ENCODE measurements around the gene ODAPH.
"Not testable (repeated sequence)": the region's sequence is repeated elsewhere in the genome, so short reads cannot be mapped to it uniquely, and the experiment has no call there.

The ODAPH gene

DNA sequence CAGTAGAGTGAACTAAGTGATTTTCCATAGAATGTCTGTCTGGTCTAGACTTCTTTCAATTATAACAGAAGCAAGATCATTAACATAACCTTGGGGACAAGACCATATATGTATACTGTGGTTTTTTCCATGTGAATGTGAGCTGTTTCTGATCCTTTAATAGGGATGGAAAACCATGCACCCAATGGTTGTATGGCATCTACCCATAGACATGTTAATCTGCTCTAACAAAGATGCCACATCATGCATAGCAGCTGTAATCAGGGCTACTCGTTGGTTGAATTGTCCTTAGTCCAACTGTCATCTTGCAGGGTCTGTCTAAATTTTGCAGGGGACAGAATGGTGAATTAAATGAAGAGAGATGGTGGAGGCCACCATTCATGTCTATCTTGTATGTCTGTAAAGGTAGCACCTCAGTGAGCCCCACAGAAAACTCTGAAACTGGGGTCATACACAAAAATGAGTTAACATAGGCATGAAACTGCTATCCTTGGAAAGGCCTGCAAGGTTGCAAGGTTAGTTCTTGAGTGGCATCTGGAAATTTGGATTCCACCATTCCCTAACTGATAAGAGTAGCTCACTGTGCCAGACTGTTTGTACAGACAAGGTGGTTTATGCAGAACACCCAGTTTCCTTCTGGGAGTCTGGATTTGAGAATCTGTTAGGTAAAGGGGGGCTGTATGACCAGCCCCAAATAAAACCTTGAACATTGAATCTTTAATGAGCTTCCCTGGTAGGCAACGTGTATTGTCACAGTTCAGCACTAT is 25.1 kb upstream of the ODAPH start:
- DNase-seq (ENCODE audit: low spot score): no peak
- H3K36me3 Mint-ChIP-seq (ENCODE audit: low read depth): peaks cover 46% of the 10 kb centered on the region

DNA sequence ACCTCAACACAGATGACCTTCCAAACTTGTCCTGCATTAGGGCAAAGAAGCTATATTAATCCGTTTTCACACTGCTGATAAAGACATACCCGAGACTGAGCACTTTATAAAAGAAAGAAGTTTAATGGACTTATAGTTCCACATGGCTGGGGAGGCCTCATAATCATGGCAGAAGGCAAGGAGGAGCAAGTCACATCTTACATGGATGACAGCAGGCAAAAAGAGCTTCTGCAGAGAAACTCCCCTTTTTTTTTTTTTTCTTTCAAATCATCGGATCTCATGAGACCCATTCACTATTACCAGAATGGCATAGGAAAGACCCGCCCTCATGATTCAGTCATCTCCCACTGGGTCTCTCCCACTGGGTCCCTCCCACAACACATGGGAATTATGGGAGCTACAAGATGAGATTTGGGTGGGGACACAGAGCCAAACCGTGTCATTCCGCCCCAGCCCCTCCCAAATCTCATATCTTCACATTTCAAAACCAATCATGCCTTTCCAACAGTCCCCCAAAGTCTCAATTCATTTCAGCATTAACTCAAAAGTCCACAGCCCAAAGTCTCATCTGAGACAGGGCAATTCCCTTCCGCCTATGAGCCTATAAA is 24.2 kb upstream of the ODAPH start:
- H3K9me3 Mint-ChIP-seq; H3K4me1 Mint-ChIP-seq (ENCODE audit: low read depth); H3K27ac Mint-ChIP-seq; H3K27me3 Mint-ChIP-seq (ENCODE audit: low read depth); H3K4me3 Mint-ChIP-seq; DNase-seq (ENCODE audit: low spot score): not testable (repeated sequence)
- peaks cover 42% of the 10 kb centered on the region for H3K36me3 Mint-ChIP-seq (ENCODE audit: low read depth)

More for the DNA sequence above, 25.1 kb upstream of the ODAPH start:
- peaks cover 8% of the 10 kb centered on the region for H3K9me3 Mint-ChIP-seq
- no peaks in the 10 kb centered on the region for H3K4me1 Mint-ChIP-seq (ENCODE audit: low read depth)
- no peaks in the 10 kb centered on the region for H3K27me3 Mint-ChIP-seq (ENCODE audit: low read depth)
- H3K4me3 Mint-ChIP-seq: no peak overlapping the region
- H3K27ac Mint-ChIP-seq: no peak overlapping the region

DNA sequence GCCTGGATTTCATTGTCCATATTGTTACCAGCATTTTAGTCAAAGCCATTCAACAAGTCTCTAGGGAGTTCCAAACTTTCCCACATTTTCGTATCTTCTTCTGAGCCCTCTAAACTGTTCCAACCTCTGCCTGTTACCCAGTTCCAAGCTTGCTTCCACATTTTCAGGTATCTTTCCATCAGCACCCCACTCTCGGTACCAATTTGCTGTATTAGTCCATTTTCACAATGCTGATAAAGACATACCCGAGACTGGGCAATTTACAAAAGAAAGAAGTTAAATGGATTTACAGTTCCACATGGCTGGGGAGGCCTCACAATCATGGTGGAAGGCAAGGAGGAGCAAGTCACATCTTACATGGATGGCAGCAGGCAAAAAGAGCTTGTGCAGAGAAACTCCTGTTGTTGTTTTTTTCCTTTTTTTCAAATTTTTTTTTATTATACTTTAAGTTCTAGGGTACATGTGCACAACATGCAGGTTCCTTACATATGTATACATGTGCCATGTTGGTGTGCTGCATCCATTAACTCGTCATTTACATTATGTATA is 22.5 kb upstream of the ODAPH start:
- H3K9me3 Mint-ChIP-seq; DNase-seq (ENCODE audit: low spot score); H3K27ac Mint-ChIP-seq; H3K4me1 Mint-ChIP-seq (ENCODE audit: low read depth); H3K27me3 Mint-ChIP-seq (ENCODE audit: low read depth); H3K4me3 Mint-ChIP-seq: not testable (repeated sequence)
- H3K36me3 Mint-ChIP-seq (ENCODE audit: low read depth): peaks cover 34% of the 10 kb centered on the region

DNA sequence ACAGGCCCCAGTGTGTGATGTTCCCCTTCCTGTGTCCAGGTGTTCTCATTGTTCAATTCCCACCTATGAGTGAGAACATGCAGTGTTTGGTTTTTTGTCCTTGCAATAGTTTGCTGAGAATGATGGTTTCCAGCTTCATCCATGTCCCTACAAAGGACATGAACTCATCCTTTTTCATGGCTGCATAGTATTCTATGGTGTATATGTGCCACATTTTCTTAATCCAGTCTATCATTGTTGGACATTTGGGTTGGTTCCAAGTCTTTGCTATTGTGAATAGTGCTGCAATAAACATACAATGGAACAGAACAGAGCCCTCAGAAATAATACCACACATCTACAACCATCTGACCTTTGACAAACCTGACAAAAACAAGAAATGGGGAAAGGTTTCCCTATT is 21.9 kb upstream of the ODAPH start:
- H3K4me3 Mint-ChIP-seq; H3K9me3 Mint-ChIP-seq; H3K27ac Mint-ChIP-seq; DNase-seq (ENCODE audit: low spot score); H3K4me1 Mint-ChIP-seq (ENCODE audit: low read depth); H3K27me3 Mint-ChIP-seq (ENCODE audit: low read depth): not testable (repeated sequence)
- peaks cover 33% of the 10 kb centered on the region for H3K36me3 Mint-ChIP-seq (ENCODE audit: low read depth)

DNA sequence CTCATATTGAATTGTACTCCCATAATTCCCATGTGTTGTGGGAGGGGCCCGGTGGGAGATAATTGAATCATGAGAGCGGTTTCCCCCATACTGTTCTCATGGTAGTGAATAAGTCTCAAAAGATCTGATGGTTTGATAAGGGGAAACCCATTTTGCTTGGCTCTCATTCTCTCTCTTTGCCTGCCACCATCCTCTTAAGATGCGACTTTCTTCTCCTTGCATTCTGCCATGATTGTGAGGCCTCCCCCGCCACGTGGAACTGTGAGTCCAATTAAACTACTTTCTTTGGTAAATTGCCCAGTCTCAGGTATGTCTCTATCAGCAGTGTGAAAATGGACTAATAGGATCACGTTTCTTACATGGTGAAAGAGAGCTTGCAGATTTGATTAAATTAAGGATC is 18.6 kb upstream of the ODAPH start:
- not testable (repeated sequence) for H3K27ac Mint-ChIP-seq, H3K4me3 Mint-ChIP-seq
- H3K36me3 Mint-ChIP-seq (ENCODE audit: low read depth): peaks cover 13% of the 10 kb centered on the region

DNA sequence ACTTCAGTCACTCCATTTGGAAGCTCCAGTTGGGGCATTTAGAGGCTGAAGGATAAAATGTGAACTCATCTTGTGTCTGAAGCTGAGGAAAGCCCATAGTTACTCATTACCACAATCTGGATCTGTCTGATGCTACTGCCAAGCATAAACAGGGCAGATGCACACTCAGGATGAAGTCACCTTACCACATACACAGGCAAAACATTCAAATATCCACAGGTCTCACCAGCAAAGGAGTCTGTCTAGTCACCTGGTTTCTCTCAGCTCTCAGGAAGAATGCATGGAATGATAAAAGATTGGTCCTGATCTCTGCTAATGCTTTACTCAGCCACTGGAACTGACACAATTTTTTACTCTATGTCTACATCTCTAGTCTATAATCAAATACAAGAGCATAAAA is 13.0 kb upstream of the ODAPH start:
- Mint-ChIP-seq H3K9me3 (no peaks in the 10 kb centered on the region), H3K4me1 (ENCODE audit: low read depth) (no peaks in the 10 kb centered on the region), H3K36me3 (ENCODE audit: low read depth) (no peaks in the 10 kb centered on the region), H3K27me3 (ENCODE audit: low read depth) (no peaks in the 10 kb centered on the region), H3K4me3 (no peak overlapping the region), H3K27ac (no peak overlapping the region)
- DNase-seq (ENCODE audit: low spot score): no peak

More for the DNA sequence above, 18.6 kb upstream of the ODAPH start:
- H3K4me1 Mint-ChIP-seq (ENCODE audit: low read depth); H3K27me3 Mint-ChIP-seq (ENCODE audit: low read depth); H3K9me3 Mint-ChIP-seq; DNase-seq (ENCODE audit: low spot score): not testable (repeated sequence)

DNA sequence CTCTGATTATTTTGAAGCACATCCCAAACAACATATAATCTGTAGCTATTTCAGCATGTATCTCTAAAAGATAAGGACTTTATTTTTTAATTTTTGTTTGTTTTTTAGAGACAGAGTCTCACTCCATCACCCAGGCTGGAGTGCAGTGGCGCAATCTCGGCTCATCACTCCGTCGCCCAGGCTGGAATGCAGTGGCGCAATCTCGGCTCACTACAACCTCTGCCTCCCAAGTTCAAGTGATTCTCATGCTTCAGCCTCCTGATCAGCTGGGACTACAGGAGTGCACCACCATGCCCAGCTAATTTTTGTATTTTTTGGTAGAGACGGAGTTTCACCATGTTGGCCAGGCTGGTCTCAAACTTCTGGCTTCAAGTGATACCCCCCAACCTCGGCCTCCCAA is 11.6 kb upstream of the ODAPH start:
- H3K9me3 Mint-ChIP-seq; DNase-seq (ENCODE audit: low spot score); H3K4me1 Mint-ChIP-seq (ENCODE audit: low read depth); H3K27ac Mint-ChIP-seq; H3K4me3 Mint-ChIP-seq; H3K36me3 Mint-ChIP-seq (ENCODE audit: low read depth); H3K27me3 Mint-ChIP-seq (ENCODE audit: low read depth): not testable (repeated sequence)

DNA sequence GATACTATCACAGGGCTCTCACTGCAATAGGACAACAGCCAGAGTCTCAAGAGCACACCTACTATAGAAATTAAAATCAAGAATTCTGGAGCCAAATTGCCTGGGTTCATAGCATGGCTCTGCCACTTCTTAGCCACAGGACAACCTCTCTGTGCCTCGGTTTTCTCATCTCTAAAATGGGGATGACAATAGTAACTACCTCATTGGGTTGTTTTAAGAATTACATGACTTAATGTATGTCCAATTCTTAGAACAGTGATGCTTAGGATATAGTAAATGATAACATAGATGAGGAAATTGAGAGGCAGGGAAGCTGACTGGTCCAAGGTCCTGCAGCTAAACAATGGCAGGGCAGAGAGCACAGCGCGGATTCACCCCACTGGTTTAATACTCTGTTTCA is 11.0 kb upstream of the ODAPH start:
- Mint-ChIP-seq H3K36me3 (ENCODE audit: low read depth) (no peaks in the 10 kb centered on the region), H3K4me1 (ENCODE audit: low read depth) (peaks cover 2% of the 10 kb centered on the region), H3K27me3 (ENCODE audit: low read depth) (no peaks in the 10 kb centered on the region), H3K27ac (no peak overlapping the region), H3K4me3 (no peak overlapping the region), H3K9me3 (no peaks in the 10 kb centered on the region)
- DNase-seq (ENCODE audit: low spot score): no peak

DNA sequence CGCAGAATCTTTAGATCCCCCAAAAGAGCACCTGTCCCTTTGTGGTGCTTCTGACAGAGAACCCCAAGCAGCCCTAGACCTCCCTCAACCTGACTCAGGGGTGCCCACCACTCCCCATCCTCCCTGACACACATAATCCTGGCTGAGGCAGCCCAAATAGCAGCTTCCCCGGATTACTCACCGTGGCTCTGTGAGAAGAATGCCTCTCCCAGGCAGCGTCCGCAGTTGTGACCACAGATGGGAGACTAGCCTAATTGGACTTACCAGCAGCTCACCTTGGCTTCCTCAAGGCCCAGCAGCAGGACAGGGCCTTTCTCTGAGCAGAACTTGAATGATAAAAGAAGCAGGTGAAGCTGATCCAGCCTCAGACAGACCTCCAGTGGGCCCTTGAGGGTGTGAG is 10.3 kb upstream of the ODAPH start:
- no peak overlapping the region for H3K4me3 Mint-ChIP-seq
- H3K27ac Mint-ChIP-seq: no peak overlapping the region
- H3K27me3 Mint-ChIP-seq (ENCODE audit: low read depth): no peaks in the 10 kb centered on the region
- peaks cover 2% of the 10 kb centered on the region for H3K4me1 Mint-ChIP-seq (ENCODE audit: low read depth)
- H3K36me3 Mint-ChIP-seq (ENCODE audit: low read depth): no peaks in the 10 kb centered on the region
- no peaks in the 10 kb centered on the region for H3K9me3 Mint-ChIP-seq
- DNase-seq (ENCODE audit: low spot score): no peak

DNA sequence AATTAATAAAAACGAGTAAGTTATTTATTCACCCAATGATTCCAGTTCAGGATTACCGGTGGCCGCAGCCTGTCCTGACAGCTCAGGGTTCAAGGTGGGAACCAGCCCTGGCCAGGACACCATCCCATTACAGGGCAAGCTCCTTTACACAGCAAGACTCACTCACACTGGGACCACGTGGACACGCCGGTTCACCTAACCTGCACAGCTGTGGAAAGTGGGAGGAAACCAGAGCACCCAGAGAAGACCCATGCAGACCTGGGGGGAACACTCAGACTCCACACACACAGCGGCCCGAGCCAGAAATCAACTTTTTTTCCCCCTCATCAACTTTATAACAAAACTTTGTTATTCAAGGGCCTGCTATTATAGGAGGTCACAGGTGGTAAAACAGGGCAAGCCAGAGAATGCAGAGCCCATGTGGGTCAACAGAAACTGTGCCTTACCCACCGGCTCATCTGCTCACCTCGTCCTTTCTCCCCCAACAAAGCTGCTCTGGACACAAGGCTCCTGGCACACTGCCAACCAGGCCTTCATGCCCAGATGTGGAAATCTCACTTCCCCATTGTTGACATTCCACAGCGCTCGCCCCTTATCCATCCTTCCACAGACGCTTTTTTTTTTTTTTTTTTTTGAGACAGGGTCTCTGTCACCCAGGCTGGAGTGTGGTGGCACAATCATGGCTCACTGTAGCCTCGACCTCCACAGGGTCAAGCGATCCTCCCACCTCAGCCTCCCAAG is 8.0 kb upstream of the ODAPH start:
- Mint-ChIP-seq H3K4me1 (ENCODE audit: low read depth) (peaks cover 2% of the 10 kb centered on the region), H3K9me3 (no peaks in the 10 kb centered on the region), H3K36me3 (ENCODE audit: low read depth) (no peaks in the 10 kb centered on the region), H3K27ac (no peak overlapping the region), H3K4me3 (no peak overlapping the region), H3K27me3 (ENCODE audit: low read depth) (no peaks in the 10 kb centered on the region)
- DNase-seq (ENCODE audit: low spot score): no peak

DNA sequence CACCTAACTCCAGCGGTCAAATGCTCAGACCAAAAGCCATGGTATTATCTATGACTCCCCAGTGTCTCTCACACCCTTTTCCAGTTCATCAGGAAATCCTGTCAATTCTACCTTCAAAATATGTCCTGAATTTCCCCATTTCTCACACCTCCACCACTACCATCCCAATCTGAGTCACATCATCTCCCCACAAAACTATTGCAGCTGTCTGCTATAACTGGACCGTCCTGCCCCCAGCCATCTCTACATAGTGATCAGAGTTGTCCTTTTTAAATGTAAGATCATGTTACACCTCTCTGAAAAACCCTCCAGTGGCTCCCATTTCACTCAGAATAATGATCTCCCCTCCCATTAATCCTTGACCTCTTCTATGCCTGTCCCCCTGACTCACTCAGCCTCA is 6.8 kb upstream of the ODAPH start:
- Mint-ChIP-seq H3K4me3 (no peak overlapping the region), H3K27ac (no peak overlapping the region), H3K4me1 (ENCODE audit: low read depth) (peaks cover 2% of the 10 kb centered on the region), H3K36me3 (ENCODE audit: low read depth) (no peaks in the 10 kb centered on the region), H3K27me3 (ENCODE audit: low read depth) (no peaks in the 10 kb centered on the region), H3K9me3 (no peaks in the 10 kb centered on the region)
- DNase-seq (ENCODE audit: low spot score): no peak

DNA sequence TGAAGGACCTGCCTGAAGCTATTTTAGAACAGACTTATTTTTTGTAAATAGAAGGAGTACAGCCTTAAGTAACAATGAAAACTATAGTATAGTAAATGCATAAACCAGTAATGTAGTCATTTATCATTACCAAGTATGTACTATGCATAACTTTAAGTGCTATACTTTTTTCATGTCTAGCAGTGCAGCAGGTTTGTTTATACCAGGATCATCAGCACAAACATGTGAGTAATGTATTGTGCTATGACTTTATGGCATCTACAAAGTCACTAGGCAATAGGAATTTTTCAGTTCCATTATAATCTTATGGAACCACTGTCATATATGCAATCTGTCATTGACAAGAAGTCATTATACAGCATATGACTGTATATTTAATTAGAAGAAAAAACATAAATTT is 3.4 kb upstream of the ODAPH start:
- no peak for DNase-seq (ENCODE audit: low spot score)
- H3K36me3 Mint-ChIP-seq (ENCODE audit: low read depth): no peaks in the 10 kb centered on the region
- no peaks in the 10 kb centered on the region for H3K9me3 Mint-ChIP-seq
- H3K27ac Mint-ChIP-seq: no peak overlapping the region
- H3K4me3 Mint-ChIP-seq: no peak overlapping the region
- H3K27me3 Mint-ChIP-seq (ENCODE audit: low read depth): no peaks in the 10 kb centered on the region
- peaks cover 6% of the 10 kb centered on the region for H3K4me1 Mint-ChIP-seq (ENCODE audit: low read depth)

DNA sequence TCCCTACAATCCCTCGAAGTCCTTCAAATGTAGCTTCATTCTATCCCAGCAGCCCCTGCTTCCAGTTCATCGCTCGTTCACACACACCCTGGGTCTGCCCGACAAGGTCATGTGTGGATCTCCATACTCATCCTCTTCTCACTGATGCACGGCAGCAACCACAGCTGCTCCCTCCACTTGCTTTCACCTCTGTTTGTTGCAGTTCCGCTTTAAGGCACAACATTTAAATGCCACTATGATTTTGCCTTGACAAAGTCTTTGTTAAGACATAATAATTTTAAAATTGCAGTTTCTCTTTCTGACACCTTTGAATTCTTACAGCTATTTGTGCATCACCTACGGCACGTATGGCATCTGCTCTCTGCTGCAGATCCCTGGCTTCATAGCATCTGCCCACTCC is 1.8 kb downstream of the ODAPH start:
- H3K4me3 Mint-ChIP-seq: no peak overlapping the region
- peaks cover 4% of the 10 kb centered on the region for H3K4me1 Mint-ChIP-seq (ENCODE audit: low read depth)
- peaks cover 19% of the 10 kb centered on the region for H3K27me3 Mint-ChIP-seq (ENCODE audit: low read depth)
- H3K27ac Mint-ChIP-seq: no peak overlapping the region
- no peak for DNase-seq (ENCODE audit: low spot score)
- H3K36me3 Mint-ChIP-seq (ENCODE audit: low read depth): no peaks in the 10 kb centered on the region
- no peaks in the 10 kb centered on the region for H3K9me3 Mint-ChIP-seq

DNA sequence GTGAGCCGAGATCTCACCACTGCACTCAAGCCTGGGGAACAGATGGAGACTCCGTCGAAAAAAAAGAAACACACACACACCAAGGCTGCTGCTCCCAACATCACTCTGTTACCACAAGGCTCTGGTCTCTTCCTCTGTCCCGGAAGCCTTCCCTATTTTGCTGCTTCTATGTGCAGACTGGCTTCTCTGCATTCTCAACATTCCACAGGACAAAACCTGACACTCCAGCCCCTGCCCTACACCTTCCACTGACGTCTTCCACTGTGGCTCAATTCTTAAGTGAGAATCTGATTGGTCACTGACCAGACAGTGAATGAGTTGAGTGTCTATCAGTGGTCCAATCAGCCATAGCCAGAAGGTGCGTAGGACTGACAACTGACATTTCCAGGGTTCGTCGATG is 5.9 kb downstream of the ODAPH start:
- Mint-ChIP-seq H3K4me3 (no peak overlapping the region), H3K27ac (no peak overlapping the region), H3K9me3 (no peaks in the 10 kb centered on the region), H3K4me1 (ENCODE audit: low read depth) (peaks cover 8% of the 10 kb centered on the region), H3K36me3 (ENCODE audit: low read depth) (no peaks in the 10 kb centered on the region), H3K27me3 (ENCODE audit: low read depth) (peaks cover 29% of the 10 kb centered on the region)
- DNase-seq (ENCODE audit: low spot score): no peak

Measured in T-helper 2 cell treated with Interferon-gamma antibody and Interleukin-4, amounts not matched to agents 5 μg/mL and 100 μg/mL, for 36 hours (primary cell).